HEK293 (cell line): Measurements from ENCODE around the gene PDPK1.

ENCODE experiments used
- CTCF ChIA-PET: fragments of 350-600 bp; formaldehyde crosslinking; extraction: SDS; loops from one replicate; lab custom pipeline; 2021; ENCODE audit warnings: antibody characterized with exemption; lab: Yijun Ruan, JAX
- POLR2A ChIA-PET: fragments of 300-600 bp; formaldehyde crosslinking; extraction: SDS; loops from one replicate; lab custom pipeline; 2020; ENCODE audit warnings: antibody characterized with exemption, inconsistent platforms; lab: Yijun Ruan, JAX
- H3K27ac ChIP-seq: fragments of 200-500 bp; sonication (Bioruptor generic); 2 replicates; pipeline ENCODE4 v1.5.1; 2014; ENCODE audit warnings: low read depth, low read length, control low read depth, inconsistent platforms; ENCODE audit errors: extremely low read depth
- H3K36me3 ChIP-seq, 2 experiments: fragments of 200-500 bp in 1 of 2; sonication (Bioruptor generic) in 1 of 2; 1 replicate in 1 of 2; 2 replicates in 1 of 2; pipeline ENCODE4 v1.5.1; 2014 to 2017; ENCODE audit warnings: inconsistent platforms in 2 of 2, low read length in 2 of 2; ENCODE audit not compliant: control insufficient read depth in 2 of 2, insufficient read depth in 1 of 2
- H3K4me1 ChIP-seq: fragments of 200-500 bp; sonication (Bioruptor generic); 2 replicates; pipeline ENCODE4 v1.5.1; 2014; ENCODE audit warnings: mild to moderate bottlenecking, low read length, inconsistent platforms; ENCODE audit not compliant: control insufficient read depth, insufficient read depth
- H3K4me3 ChIP-seq: 2 replicates; pipeline ENCODE4 v1.5.1; 2011; ENCODE audit warnings: low read depth, mild to moderate bottlenecking, control low read depth, low read length, moderate library complexity
- H3K9me3 ChIP-seq: fragments of 200-500 bp; sonication (Bioruptor generic); 2 replicates; pipeline ENCODE4 v1.5.1; 2014; ENCODE audit warnings: low read depth, low read length, inconsistent platforms; ENCODE audit not compliant: control insufficient read depth, insufficient read depth
- BCL11B ChIP-seq: fragments of 450-650 bp; formaldehyde crosslinking; IDR thresholded peaks from 2 replicates; pipeline ENCODE4 v1.5.1; 2016; ENCODE audit warnings: low read depth, missing biosample characterization, missing genetic modification characterization
- REPIN1 ChIP-seq: fragments of 450-650 bp; formaldehyde crosslinking; IDR thresholded peaks from 2 replicates; pipeline ENCODE4 v1.5.1; 2017; ENCODE audit warnings: missing biosample characterization, missing genetic modification characterization, low read depth
- SCRT1 ChIP-seq: fragments of 450-650 bp; formaldehyde crosslinking; IDR thresholded peaks from 2 replicates; pipeline ENCODE4 v1.5.1; 2016; ENCODE audit warnings: missing biosample characterization, missing genetic modification characterization, borderline replicate concordance
- ZBTB1 ChIP-seq: fragments of 450-650 bp; formaldehyde crosslinking; IDR thresholded peaks from 2 replicates; pipeline ENCODE4 v1.5.1; 2016; ENCODE audit warnings: missing biosample characterization, missing genetic modification characterization
- ZBTB20 ChIP-seq: fragments of 450-650 bp; formaldehyde crosslinking; IDR thresholded peaks from 2 replicates; pipeline ENCODE4 v1.5.1; 2016; ENCODE audit warnings: missing biosample characterization, missing genetic modification characterization
- ZBTB48 ChIP-seq: fragments of 450-650 bp; formaldehyde crosslinking; IDR thresholded peaks from 2 replicates; pipeline ENCODE4 v1.5.1; 2016; ENCODE audit warnings: missing biosample characterization, missing genetic modification characterization
- ZNF16 ChIP-seq: fragments of 450-650 bp; formaldehyde crosslinking; IDR thresholded peaks from 2 replicates; pipeline ENCODE4 v1.5.1; 2016; ENCODE audit warnings: low read depth, missing biosample characterization, missing genetic modification characterization
- ZNF175 ChIP-seq: fragments of 450-650 bp; formaldehyde crosslinking; IDR thresholded peaks from 2 replicates; pipeline ENCODE4 v1.5.1; 2016; ENCODE audit warnings: missing biosample characterization, missing genetic modification characterization
- ZNF214 ChIP-seq: fragments of 450-650 bp; formaldehyde crosslinking; IDR thresholded peaks from 2 replicates; pipeline ENCODE4 v1.5.1; 2017; ENCODE audit warnings: missing biosample characterization, mild to moderate bottlenecking, missing genetic modification characterization, borderline replicate concordance
- ZNF23 ChIP-seq: fragments of 450-650 bp; formaldehyde crosslinking; IDR thresholded peaks from 2 replicates; pipeline ENCODE4 v1.5.1; 2016; ENCODE audit warnings: missing biosample characterization, missing genetic modification characterization, borderline replicate concordance
- ZNF341 ChIP-seq: fragments of 450-650 bp; formaldehyde crosslinking; IDR thresholded peaks from 2 replicates; pipeline ENCODE4; 2016; ENCODE audit warnings: low read depth, missing biosample characterization, missing genetic modification characterization
- ZNF391 ChIP-seq: fragments of 450-650 bp; formaldehyde crosslinking; IDR thresholded peaks from 2 replicates; pipeline ENCODE4 v1.5.1; 2016; ENCODE audit warnings: low read depth, missing biosample characterization, missing genetic modification characterization, borderline replicate concordance
- ZNF623 ChIP-seq: fragments of 450-650 bp; formaldehyde crosslinking; IDR thresholded peaks from 2 replicates; pipeline ENCODE4 v1.5.1; 2016; ENCODE audit warnings: missing biosample characterization, missing genetic modification characterization
- TF ChIP-seq, protein P1 (sequence below): fragments of 450-650 bp; formaldehyde crosslinking; IDR thresholded peaks from 2 replicates; pipeline ENCODE4 v1.5.1; 2016; ENCODE audit warnings: missing biosample characterization, missing genetic modification characterization
- TF ChIP-seq, protein P2 (sequence below): fragments of 450-650 bp; formaldehyde crosslinking; IDR thresholded peaks from 2 replicates; pipeline ENCODE4 v1.5.1; 2016; ENCODE audit warnings: missing biosample characterization, missing genetic modification characterization
- TF ChIP-seq, protein P3 (sequence below): fragments of 450-650 bp; formaldehyde crosslinking; IDR thresholded peaks from 2 replicates; pipeline ENCODE4 v1.5.1; 2016; ENCODE audit warnings: missing biosample characterization, missing genetic modification characterization
- TF ChIP-seq, protein P4 (sequence below): fragments of 450-650 bp; formaldehyde crosslinking; IDR thresholded peaks from 2 replicates; pipeline ENCODE4 v1.5.1; 2016; ENCODE audit warnings: missing biosample characterization, missing genetic modification characterization

The PDPK1 gene

DNA sequence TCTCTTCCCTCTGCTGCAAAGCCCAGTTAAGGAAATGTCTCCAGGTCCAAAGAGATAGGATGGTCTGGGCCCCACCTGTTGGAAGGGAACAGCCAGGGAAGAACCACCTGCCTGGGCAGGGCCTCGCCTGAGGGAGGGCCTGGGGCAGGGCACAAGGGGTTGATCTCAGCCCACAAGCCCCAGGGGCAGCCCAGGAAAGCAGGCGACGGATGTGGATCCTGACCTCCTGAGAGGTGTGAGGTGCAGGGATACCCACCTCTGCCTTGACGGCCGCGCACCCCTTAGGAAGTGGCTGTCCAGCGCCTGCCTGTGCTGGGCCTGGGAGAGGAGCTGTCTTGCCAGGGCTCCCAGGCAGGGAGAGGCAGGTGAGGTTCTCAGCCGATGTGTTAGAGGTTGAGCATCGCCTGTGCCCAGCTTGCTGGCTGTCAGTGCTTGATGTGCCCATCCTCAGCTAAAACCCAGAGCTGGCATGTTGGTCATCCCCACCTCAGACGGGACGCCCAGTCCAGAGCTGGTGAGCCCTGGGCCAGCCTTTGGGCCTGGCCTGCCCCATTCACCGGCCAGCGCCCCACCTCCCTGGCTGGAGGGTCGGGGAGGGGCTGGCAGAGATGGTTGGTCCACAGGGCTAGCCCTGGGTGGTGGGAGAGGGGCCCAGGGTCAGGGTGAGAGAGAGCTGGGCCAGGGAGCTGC, 7.0 kb upstream of the PDPK1 start (continued):
- TF ChIP-seq, protein P1, sequence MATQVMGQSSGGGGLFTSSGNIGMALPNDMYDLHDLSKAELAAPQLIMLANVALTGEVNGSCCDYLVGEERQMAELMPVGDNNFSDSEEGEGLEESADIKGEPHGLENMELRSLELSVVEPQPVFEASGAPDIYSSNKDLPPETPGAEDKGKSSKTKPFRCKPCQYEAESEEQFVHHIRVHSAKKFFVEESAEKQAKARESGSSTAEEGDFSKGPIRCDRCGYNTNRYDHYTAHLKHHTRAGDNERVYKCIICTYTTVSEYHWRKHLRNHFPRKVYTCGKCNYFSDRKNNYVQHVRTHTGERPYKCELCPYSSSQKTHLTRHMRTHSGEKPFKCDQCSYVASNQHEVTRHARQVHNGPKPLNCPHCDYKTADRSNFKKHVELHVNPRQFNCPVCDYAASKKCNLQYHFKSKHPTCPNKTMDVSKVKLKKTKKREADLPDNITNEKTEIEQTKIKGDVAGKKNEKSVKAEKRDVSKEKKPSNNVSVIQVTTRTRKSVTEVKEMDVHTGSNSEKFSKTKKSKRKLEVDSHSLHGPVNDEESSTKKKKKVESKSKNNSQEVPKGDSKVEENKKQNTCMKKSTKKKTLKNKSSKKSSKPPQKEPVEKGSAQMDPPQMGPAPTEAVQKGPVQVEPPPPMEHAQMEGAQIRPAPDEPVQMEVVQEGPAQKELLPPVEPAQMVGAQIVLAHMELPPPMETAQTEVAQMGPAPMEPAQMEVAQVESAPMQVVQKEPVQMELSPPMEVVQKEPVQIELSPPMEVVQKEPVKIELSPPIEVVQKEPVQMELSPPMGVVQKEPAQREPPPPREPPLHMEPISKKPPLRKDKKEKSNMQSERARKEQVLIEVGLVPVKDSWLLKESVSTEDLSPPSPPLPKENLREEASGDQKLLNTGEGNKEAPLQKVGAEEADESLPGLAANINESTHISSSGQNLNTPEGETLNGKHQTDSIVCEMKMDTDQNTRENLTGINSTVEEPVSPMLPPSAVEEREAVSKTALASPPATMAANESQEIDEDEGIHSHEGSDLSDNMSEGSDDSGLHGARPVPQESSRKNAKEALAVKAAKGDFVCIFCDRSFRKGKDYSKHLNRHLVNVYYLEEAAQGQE: peak; percentile 66; the same call in 1 of the 2 replicates
- TF ChIP-seq ZBTB20 (tag by site-specific recombination) (no peak), ZBTB1 (tag by site-specific recombination) (no peak), SCRT1 (tag by site-specific recombination) (0 out of 2 replicates have a peak, but pooled peaks have one; percentile 20), ZNF391 (tag by site-specific recombination) (no peak), REPIN1 (tag by site-specific recombination) (no peak), ZNF623 (tag by site-specific recombination) (no peak), ZNF23 (tag by site-specific recombination) (no peak), BCL11B (tag by site-specific recombination) (no peak), ZNF341 (tag by site-specific recombination) (no peak), ZNF175 (tag by site-specific recombination) (no peak), ZNF16 (tag by site-specific recombination) (no peak)
- TF ChIP-seq, protein P2, sequence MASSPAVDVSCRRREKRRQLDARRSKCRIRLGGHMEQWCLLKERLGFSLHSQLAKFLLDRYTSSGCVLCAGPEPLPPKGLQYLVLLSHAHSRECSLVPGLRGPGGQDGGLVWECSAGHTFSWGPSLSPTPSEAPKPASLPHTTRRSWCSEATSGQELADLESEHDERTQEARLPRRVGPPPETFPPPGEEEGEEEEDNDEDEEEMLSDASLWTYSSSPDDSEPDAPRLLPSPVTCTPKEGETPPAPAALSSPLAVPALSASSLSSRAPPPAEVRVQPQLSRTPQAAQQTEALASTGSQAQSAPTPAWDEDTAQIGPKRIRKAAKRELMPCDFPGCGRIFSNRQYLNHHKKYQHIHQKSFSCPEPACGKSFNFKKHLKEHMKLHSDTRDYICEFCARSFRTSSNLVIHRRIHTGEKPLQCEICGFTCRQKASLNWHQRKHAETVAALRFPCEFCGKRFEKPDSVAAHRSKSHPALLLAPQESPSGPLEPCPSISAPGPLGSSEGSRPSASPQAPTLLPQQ (tag by site-specific recombination): peak; percentile 52; the same call in 1 of the 2 replicates
- TF ChIP-seq, protein P3, sequence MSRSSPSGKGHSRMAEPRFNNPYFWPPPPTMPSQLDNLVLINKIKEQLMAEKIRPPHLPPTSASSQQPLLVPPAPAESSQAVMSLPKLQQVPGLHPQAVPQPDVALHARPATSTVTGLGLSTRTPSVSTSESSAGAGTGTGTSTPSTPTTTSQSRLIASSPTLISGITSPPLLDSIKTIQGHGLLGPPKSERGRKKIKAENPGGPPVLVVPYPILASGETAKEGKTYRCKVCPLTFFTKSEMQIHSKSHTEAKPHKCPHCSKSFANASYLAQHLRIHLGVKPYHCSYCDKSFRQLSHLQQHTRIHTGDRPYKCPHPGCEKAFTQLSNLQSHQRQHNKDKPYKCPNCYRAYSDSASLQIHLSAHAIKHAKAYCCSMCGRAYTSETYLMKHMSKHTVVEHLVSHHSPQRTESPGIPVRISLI (tag by site-specific recombination): no peak
- TF ChIP-seq, protein P4, sequence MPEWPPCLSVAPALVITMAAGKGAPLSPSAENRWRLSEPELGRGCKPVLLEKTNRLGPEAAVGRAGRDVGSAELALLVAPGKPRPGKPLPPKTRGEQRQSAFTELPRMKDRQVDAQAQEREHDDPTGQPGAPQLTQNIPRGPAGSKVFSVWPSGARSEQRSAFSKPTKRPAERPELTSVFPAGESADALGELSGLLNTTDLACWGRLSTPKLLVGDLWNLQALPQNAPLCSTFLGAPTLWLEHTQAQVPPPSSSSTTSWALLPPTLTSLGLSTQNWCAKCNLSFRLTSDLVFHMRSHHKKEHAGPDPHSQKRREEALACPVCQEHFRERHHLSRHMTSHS (tag by site-specific recombination): no peak
- TF ChIP-seq, all 188 proteins: peak for 5

DNA sequence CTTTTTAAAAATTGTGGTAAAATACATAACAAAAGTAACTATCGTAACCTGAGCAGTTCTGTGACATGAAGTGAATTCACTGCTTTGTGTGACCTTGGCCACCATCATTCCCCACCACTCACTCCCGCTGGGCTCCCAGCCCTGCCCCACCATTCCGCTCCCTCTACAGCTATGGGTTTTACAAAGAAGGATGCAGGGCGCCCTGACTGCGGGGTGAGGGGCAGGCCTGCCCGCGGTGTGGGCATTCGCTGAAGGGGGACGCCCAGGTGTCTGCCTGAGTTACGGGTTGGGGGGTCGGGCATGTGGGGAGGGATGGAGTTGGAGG, 6.5 kb upstream of the PDPK1 start, which contains the start of gene CEMP1:
TSS of gene CEMP1 (minus strand) at position 38 of the 325 bp plus-strand sequence. CDS start 335 bp downstream, outside the sequence.
- CTCF ChIA-PET: interaction anchor here (0.6 to 1.1 kb wide), 2 partner anchors 30 to 390 kb away, joined by 3 to 4 read pairs; no protein-coding TSS in a partner anchor
- H3K9me3 ChIP-seq: no peaks in the 10 kb centered on the region
- peak within 1 kb of the TSS; percentile 44 for H3K4me3 ChIP-seq
- peaks cover 3% of the 10 kb centered on the region; the same call in 1 of the 2 replicates for H3K4me1 ChIP-seq
- POLR2A ChIA-PET: interaction anchor here (0.6 to 3.6 kb wide), 3 partner anchors 11 to 376 kb away, joined by 3 to 25 read pairs (median 3); partner anchors contain the start of genes AMDHD2 and TRAF7
- peaks cover 0 to 46% of the 10 kb centered on the region in 2 experiments; a peak in 1 of 3 replicates for H3K36me3 ChIP-seq
- peak within 1 kb of the TSS; percentile 28; the same call in 1 of the 2 replicates for H3K27ac ChIP-seq
- TF ChIP-seq ZBTB48 (tag by site-specific recombination) (0 out of 2 replicates have a peak, but pooled peaks have one; percentile 21), ZNF214 (tag by site-specific recombination) (no peak)
